B cell (primary cell): ENCODE results near the gene BNC2. TPM values are rescaled to one million over a fixed set of nuclear protein-coding genes. Genes with fewer than 3 reads are reported as not detected.

ENCODE experiments used
- ATAC-seq: fragments of 200-7000 bp; cut with Tn5 transposase; one replicate; pipeline ENCODE4 v1.10.0; 2021; ENCODE audit warnings: low read depth, mild to moderate bottlenecking, moderate number of reproducible peaks, moderate library complexity
- CTCF ChIA-PET: fragments of 350-600 bp; sonication (Branson Sonifier 250); formaldehyde crosslinking; loops from one replicate; lab custom pipeline; 2021; ENCODE audit warnings: antibody characterized with exemption, inconsistent platforms; lab: Charles Lee
- POLR2A ChIA-PET: fragments of 350-600 bp; sonication (Branson Sonifier 250); formaldehyde crosslinking; loops from one replicate; lab custom pipeline; 2021; ENCODE audit warnings: antibody characterized with exemption; lab: Charles Lee
- DNase-seq: peaks from one replicate; pipeline ENCODE4 v3.0.0; 2013
- H2AFZ ChIP-seq: 2 replicates; pipeline ENCODE4 v1.6.1; 2012; ENCODE audit warnings: mild to moderate bottlenecking, low read depth, low read length; ENCODE audit not compliant: insufficient read depth, poor library complexity, severe bottlenecking
- H3K27ac ChIP-seq, 2 donors: 1 replicate in 1 of 2; 2 replicates in 1 of 2; pipeline ENCODE4 v1.5.1; 2012 to 2013; ENCODE audit warnings: low read length in 2 of 2, mild to moderate bottlenecking in 2 of 2, moderate library complexity in 1 of 2
- H3K27me3 ChIP-seq, 4 experiments: fragments of 200-600 bp in 1 of 4; sonication (generic) in 1 of 4; replicated peaks in 1 of 4; 1 replicate in 2 of 4; 2 replicates in 2 of 4; pipeline versions ENCODE4 v1.6.1 to v1.7.0; 2013 to 2016; ENCODE audit warnings: low read length in 3 of 4, mild to moderate bottlenecking in 2 of 4, mixed read lengths in 1 of 4, moderate library complexity in 1 of 4; ENCODE audit not compliant: insufficient read depth in 4 of 4, control insufficient read depth in 3 of 4; ENCODE audit errors: control extremely low read depth in 1 of 4
- H3K36me3 ChIP-seq, 2 experiments: replicated peaks in 1 of 2; 1 replicate in 1 of 2; 2 replicates in 1 of 2; pipeline versions ENCODE4 v1.6.1 to v1.7.1; 2013; ENCODE audit warnings: low read length in 1 of 2; ENCODE audit not compliant: insufficient read depth in 2 of 2, control insufficient read depth in 1 of 2; ENCODE audit errors: control extremely low read depth in 1 of 2, extremely low read depth in 1 of 2
- H3K4me1 ChIP-seq, 2 donors: fragments of 200-600 bp in 1 of 2; sonication (generic) in 1 of 2; 1 replicate in 1 of 2; 2 replicates in 1 of 2; pipeline versions ENCODE4 v1.5.1 to v1.6.1; 2013 to 2017; ENCODE audit warnings: low read length in 2 of 2; ENCODE audit not compliant: control insufficient read depth in 2 of 2, insufficient read depth in 2 of 2
- H3K4me2 ChIP-seq: replicated peaks from 2 replicates; pipeline ENCODE3; 2012; ENCODE audit warnings: mild to moderate bottlenecking, low read depth, low read length; ENCODE audit not compliant: poor library complexity, severe bottlenecking
- H3K4me3 ChIP-seq, 5 experiments: fragments of 200-600 bp in 1 of 5; sonication (generic) in 1 of 5; 1 replicate in 3 of 5; 2 replicates in 2 of 5; pipeline versions ENCODE4 v1.5.1 to v1.7.0; 2011 to 2016; ENCODE audit warnings: low read length in 4 of 5, mild to moderate bottlenecking in 4 of 5, low read depth in 2 of 5, control low read depth in 1 of 5, moderate library complexity in 1 of 5; ENCODE audit not compliant: insufficient read depth in 1 of 5; ENCODE audit errors: control extremely low read depth in 1 of 5, extremely low read depth in 1 of 5
- H3K79me2 ChIP-seq: fragments of 200-600 bp; sonication (generic); one replicate; pipeline ENCODE4 v1.6.0; 2016; ENCODE audit warnings: low read length; ENCODE audit not compliant: control insufficient read depth, insufficient read depth
- H3K9ac ChIP-seq: fragments of 200-600 bp; sonication (generic); 2 replicates; pipeline ENCODE4 v1.6.1; 2017; ENCODE audit warnings: mild to moderate bottlenecking, low read length, moderate library complexity
- H3K9me3 ChIP-seq, 3 donors: one replicate each; pipeline versions ENCODE4 v1.6.1 to v1.7.1; 2013; ENCODE audit warnings: low read length in 2 of 3; ENCODE audit not compliant: control insufficient read depth in 2 of 3, insufficient read depth in 1 of 3; ENCODE audit errors: control extremely low read depth in 1 of 3
- H4K20me1 ChIP-seq: 2 replicates; pipeline ENCODE4 v1.6.0; 2012; ENCODE audit warnings: mild to moderate bottlenecking, low read length; ENCODE audit not compliant: insufficient read depth, control insufficient read depth, poor library complexity, severe bottlenecking
- H3K27ac Mint-ChIP-seq: one replicate; pipeline ENCODE4 v1.8.0; 2021; ENCODE audit warnings: mixed read lengths
- H3K27me3 Mint-ChIP-seq: one replicate; pipeline ENCODE4 v1.8.0; 2021; ENCODE audit warnings: mixed read lengths
- H3K4me1 Mint-ChIP-seq: one replicate; pipeline ENCODE4 v1.8.0; 2021; ENCODE audit warnings: mixed read lengths
- H3K4me3 Mint-ChIP-seq: one replicate; pipeline ENCODE4 v1.8.0; 2021; ENCODE audit warnings: mixed read lengths
- H3K9me3 Mint-ChIP-seq: one replicate; pipeline ENCODE4 v1.8.0; 2022; ENCODE audit warnings: mixed read lengths; ENCODE audit not compliant: insufficient read depth
- EZH2 ChIP-seq: IDR thresholded peaks from 2 replicates; pipeline ENCODE4 v1.6.1; 2012; ENCODE audit warnings: borderline replicate concordance, low read depth, mild to moderate bottlenecking, moderate library complexity, low read length; ENCODE audit not compliant: insufficient read depth, poor library complexity, severe bottlenecking
- WGBS: methylation state at CpG from one replicate; pipeline ENCODE4 v1.1.5; 2013; ENCODE audit warnings: missing lambda C conversion rate; ENCODE audit not compliant: insufficient coverage; 5-methylcytosine and 5-hydroxymethylcytosine counted together
- intact Hi-C: fragments of 100-400 bp; cut with micrococcal nuclease; formaldehyde crosslinking; loops from one replicate; pipeline ENCODE4 v1.10.0; 2022
- polyA plus RNA-seq: library from polyadenylated mRNA; depleted of rRNA; stranded (reverse); fragments of >200 nt; gene quantifications from 2 replicates; pipeline ENCODE4 v1.2.3, GENCODE V29; 2012
- total RNA-seq, 2 donors: library from RNA; stranded (reverse); fragments of 120-200 nt in 1 of 2; gene quantifications; 1 replicate in 1 of 2; 2 replicates in 1 of 2; pipeline versions ENCODE4 v1.2.3 to v1.2.4, GENCODE V29; 2013 to 2022
- TF ChIP-seq, protein P1 (sequence below): fragments of 200-600 bp; IDR thresholded peaks from one replicate; pipeline ENCODE4 v1.8.0; 2022; ENCODE audit warnings: antibody characterized with exemption, mild to moderate bottlenecking

Gene BNC2
- total and polyA plus RNA-seq, 2 donors (not counting 1 experiment from before 2014, with no cell fraction given): 0.01 TPM; not detected in 1

DNA sequence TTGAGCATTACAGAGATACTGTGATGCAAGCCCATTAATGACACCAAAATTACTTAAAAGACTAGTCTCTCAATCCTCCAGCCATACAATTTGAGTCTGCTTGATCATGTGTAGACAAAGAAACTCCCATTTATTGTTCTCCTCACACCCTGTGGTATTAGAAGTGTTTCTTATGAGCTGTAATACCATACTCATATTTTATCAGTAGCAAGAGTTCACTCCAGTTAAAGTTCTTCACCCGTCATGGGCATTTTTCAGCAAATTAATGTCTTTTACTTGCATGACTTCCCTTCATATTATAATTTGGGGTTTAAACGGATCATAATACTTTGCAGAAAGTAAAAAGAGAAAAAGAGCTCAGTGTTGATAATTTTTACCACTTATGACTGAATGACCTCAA lies 242.9 kb downstream of the BNC2 start:
- no peaks in the 10 kb centered on the region for H3K27me3 Mint-ChIP-seq
- Histone ChIP-seq H3K36me3 (no peaks in the 10 kb centered on the region), H3K4me3 (no peak overlapping the region), H3K27me3 (no peaks in the 10 kb centered on the region), H2AFZ (no peak overlapping the region), H3K9me3 (no peaks in the 10 kb centered on the region), H3K9ac (no peak overlapping the region), H4K20me1 (no peaks in the 10 kb centered on the region), H3K79me2 (no peaks in the 10 kb centered on the region), H3K4me1 (no peaks in the 10 kb centered on the region), H3K27ac (no peak overlapping the region), H3K4me2 (no peak overlapping the region)
- H3K4me3 Mint-ChIP-seq: no peak overlapping the region
- H3K27ac Mint-ChIP-seq: no peak overlapping the region
- no peaks in the 10 kb centered on the region for H3K4me1 Mint-ChIP-seq
- POLR2A ChIA-PET: no interaction called here
- no peak for DNase-seq
- CTCF ChIA-PET: no interaction called here
- intact Hi-C loops: no loop called here
- H3K9me3 Mint-ChIP-seq: peaks cover 2% of the 10 kb centered on the region
- no CpG with 5 or more reads among the region's 2 CpGs for WGBS
- TF ChIP-seq EZH2: no peak
- TF ChIP-seq, protein P1, sequence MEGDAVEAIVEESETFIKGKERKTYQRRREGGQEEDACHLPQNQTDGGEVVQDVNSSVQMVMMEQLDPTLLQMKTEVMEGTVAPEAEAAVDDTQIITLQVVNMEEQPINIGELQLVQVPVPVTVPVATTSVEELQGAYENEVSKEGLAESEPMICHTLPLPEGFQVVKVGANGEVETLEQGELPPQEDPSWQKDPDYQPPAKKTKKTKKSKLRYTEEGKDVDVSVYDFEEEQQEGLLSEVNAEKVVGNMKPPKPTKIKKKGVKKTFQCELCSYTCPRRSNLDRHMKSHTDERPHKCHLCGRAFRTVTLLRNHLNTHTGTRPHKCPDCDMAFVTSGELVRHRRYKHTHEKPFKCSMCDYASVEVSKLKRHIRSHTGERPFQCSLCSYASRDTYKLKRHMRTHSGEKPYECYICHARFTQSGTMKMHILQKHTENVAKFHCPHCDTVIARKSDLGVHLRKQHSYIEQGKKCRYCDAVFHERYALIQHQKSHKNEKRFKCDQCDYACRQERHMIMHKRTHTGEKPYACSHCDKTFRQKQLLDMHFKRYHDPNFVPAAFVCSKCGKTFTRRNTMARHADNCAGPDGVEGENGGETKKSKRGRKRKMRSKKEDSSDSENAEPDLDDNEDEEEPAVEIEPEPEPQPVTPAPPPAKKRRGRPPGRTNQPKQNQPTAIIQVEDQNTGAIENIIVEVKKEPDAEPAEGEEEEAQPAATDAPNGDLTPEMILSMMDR: no peak
- ATAC-seq: no peak

DNA sequence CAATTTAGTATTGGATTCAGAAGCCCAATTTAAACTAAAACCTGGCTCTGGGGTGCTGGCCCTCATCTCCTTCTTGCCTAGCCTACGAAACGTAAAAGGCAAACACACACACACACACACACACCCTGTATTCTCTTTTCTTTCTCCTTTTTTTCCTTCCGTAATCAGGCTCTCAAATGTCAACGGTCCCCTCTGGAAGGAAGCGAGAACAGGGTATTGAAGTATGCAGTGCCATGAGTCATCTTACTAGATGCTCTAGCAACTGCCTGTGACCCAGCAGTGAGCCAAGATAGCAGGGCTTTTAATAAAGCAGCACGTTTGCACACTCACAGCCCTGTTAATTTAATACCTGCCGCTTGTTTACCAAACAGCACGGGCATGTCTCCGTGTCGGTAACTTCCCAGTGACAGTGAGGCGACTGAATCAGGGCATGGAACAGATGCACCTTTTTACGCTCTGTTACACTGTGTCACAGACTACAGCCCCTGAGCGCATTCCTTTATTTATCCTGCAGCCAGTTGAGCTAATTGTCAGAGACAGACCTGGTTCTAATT lies 243.8 kb downstream of the BNC2 start:
- H3K36me3 ChIP-seq: no peaks in the 10 kb centered on the region
- H3K27ac ChIP-seq: no peak overlapping the region
- H3K9me3 ChIP-seq: no peaks in the 10 kb centered on the region
- no peaks in the 10 kb centered on the region for H4K20me1 ChIP-seq
- intact Hi-C loops: no loop called here
- no peak overlapping the region for H3K9ac ChIP-seq
- H3K4me1 Mint-ChIP-seq: no peaks in the 10 kb centered on the region
- CTCF ChIA-PET: no interaction called here
- H3K4me3 Mint-ChIP-seq: no peak overlapping the region
- H3K4me3 ChIP-seq: no peak overlapping the region
- ATAC-seq (no peak), DNase-seq (no peak)
- H3K27me3 Mint-ChIP-seq: no peaks in the 10 kb centered on the region
- no peak overlapping the region for H3K4me2 ChIP-seq
- no peak overlapping the region for H3K27ac Mint-ChIP-seq
- H3K9me3 Mint-ChIP-seq: peaks cover 2% of the 10 kb centered on the region
- H3K4me1 ChIP-seq: no peaks in the 10 kb centered on the region
- no peaks in the 10 kb centered on the region for H3K79me2 ChIP-seq
- H2AFZ ChIP-seq: no peak overlapping the region
- POLR2A ChIA-PET: no interaction called here
- H3K27me3 ChIP-seq: no peaks in the 10 kb centered on the region
- TF ChIP-seq, protein P1: no peak
- no peak for TF ChIP-seq EZH2
- 71% methylated on average over 12 of the region's 13 CpGs for WGBS
